ENCODE data around the gene FBXO24.
"Not testable (repeated sequence)": the region's sequence is repeated elsewhere in the genome, so short reads cannot be mapped to it uniquely, and the experiment has no call there.

The FBXO24 gene

GRCh38 chr7:100586266-100587025 is at the start of gene FBXO24:
Gene FBXO24 (plus strand): TSS chr7:100586328. CDS start chr7:100586626, 298 bp downstream.
- DNase-seq (ENCODE audit: low read depth), result peak; percentile 100
- peak within 1 kb of the TSS; percentile 95 for H3K4me3 ChIP-seq (ENCODE audit: low read depth, low read length)

GRCh38 chr7:100536695-100537094 is 49.4 kb upstream of the FBXO24 start:
- DNase-seq (ENCODE audit: low read depth); H3K4me3 ChIP-seq (ENCODE audit: low read depth, low read length): not testable (repeated sequence)

More at GRCh38 chr7:100586266-100587025, at the start of gene FBXO24:
- TF ChIP-seq CTCF (conservative IDR thresholded peaks at IDR 0.05; ENCODE audit: low read depth, low read length), result no peak

- H3K4me3 ChIP-seq (ENCODE audit: low read depth, low read length), result peak overlapping the region; percentile 46
- no peak for TF ChIP-seq CTCF (conservative IDR thresholded peaks at IDR 0.05; ENCODE audit: low read depth, low read length)
- no peak for DNase-seq (ENCODE audit: low read depth)
Measured at GRCh38 chr7:100538348-100538653, 47.8 kb upstream of the FBXO24 start.

- H3K4me3 ChIP-seq (ENCODE audit: low read depth, low read length), result peak within 1 kb of the TSS; percentile 78
- TF ChIP-seq CTCF (conservative IDR thresholded peaks at IDR 0.05; ENCODE audit: low read depth, low read length), result no peak
- DNase-seq (ENCODE audit: low read depth), result peak; percentile 100
Measured at GRCh38 chr7:100538654-100539435, 47.3 kb upstream of the FBXO24 start, which contains the start of gene AGFG2. Gene AGFG2 (plus strand): TSS chr7:100539203. CDS start chr7:100539347, 144 bp downstream.

GRCh38 chr7:100539436-100540006 is 46.6 kb upstream of the FBXO24 start:
- H3K4me3 ChIP-seq (ENCODE audit: low read depth, low read length), result peak overlapping the region; percentile 78
- no peak for TF ChIP-seq CTCF (conservative IDR thresholded peaks at IDR 0.05; ENCODE audit: low read depth, low read length)
- DNase-seq (ENCODE audit: low read depth), result no peak

- H3K4me3 ChIP-seq (ENCODE audit: low read depth, low read length), result peak overlapping the region; percentile 78
- DNase-seq (ENCODE audit: low read depth), result no peak
- TF ChIP-seq CTCF (conservative IDR thresholded peaks at IDR 0.05; ENCODE audit: low read depth, low read length), result no peak
Measured at GRCh38 chr7:100540073-100540723, 45.9 kb upstream of the FBXO24 start.

GRCh38 chr7:100541309-100541708 is 44.8 kb upstream of the FBXO24 start:
- H3K4me3 ChIP-seq (ENCODE audit: low read depth, low read length); DNase-seq (ENCODE audit: low read depth): not testable (repeated sequence)

All from choroid plexus epithelial cell (primary cell).